Keratinocyte (primary cell): ENCODE measurements around the gene GRN. TPM values are rescaled to one million over a fixed set of nuclear protein-coding genes. Genes with fewer than 3 reads are reported as not detected.
A peak's percentile ranks its signal among the peaks of the same experiment; 100 is the strongest.

ENCODE experiments used
- DNase-seq: peaks from one replicate; pipeline ENCODE4 v3.0.0-alpha.2; 2011; ENCODE audit warnings: low read depth, missing footprints, low spot score
- FAIRE-seq: peaks from 2 replicates; lab custom pipeline; 2011; peaks lifted over from hg19 to GRCh38; lab: Jason Lieb, UNC
- H2AFZ ChIP-seq: 2 replicates; pipeline ENCODE4 v1.6.0; 2012; ENCODE audit warnings: low read length, control low read depth, inconsistent platforms; ENCODE audit not compliant: control insufficient read depth
- H3K27ac ChIP-seq: 2 replicates; pipeline ENCODE4 v1.5.1; 2011; ENCODE audit warnings: low read length; ENCODE audit not compliant: control insufficient read depth, insufficient read depth
- H3K27me3 ChIP-seq: 3 replicates; pipeline ENCODE4 v1.6.0; 2011; ENCODE audit warnings: low read length; ENCODE audit not compliant: control insufficient read depth, insufficient read depth; ENCODE audit errors: extremely low read depth
- H3K36me3 ChIP-seq, 2 experiments: 2 replicates in 1 of 2; 3 replicates in 1 of 2; pipeline ENCODE4 v1.5.1; 2011; ENCODE audit warnings: low read length in 2 of 2, mild to moderate bottlenecking in 1 of 2; ENCODE audit not compliant: control insufficient read depth in 2 of 2, insufficient read depth in 2 of 2; ENCODE audit errors: extremely low read depth in 1 of 2
- H3K4me1 ChIP-seq: 3 replicates; pipeline ENCODE4 v1.5.1; 2011; ENCODE audit warnings: low read length; ENCODE audit not compliant: control insufficient read depth, insufficient read depth; ENCODE audit errors: extremely low read depth
- H3K4me2 ChIP-seq: 3 replicates; pipeline ENCODE4 v1.6.0; 2011; ENCODE audit warnings: low read depth, low read length; ENCODE audit not compliant: control insufficient read depth, insufficient read depth; ENCODE audit errors: extremely low read depth
- H3K4me3 ChIP-seq, 3 experiments: fragments of 200-600 bp in 1 of 3; sonication (generic) in 1 of 3; 2 replicates in 2 of 3; 3 replicates in 1 of 3; pipeline ENCODE4 v1.5.1; 2011 to 2016; ENCODE audit warnings: low read length in 3 of 3, mild to moderate bottlenecking in 3 of 3, control low read depth in 2 of 3, inconsistent platforms in 1 of 3, low read depth in 1 of 3, mixed read lengths in 1 of 3, mixed run types in 1 of 3, moderate library complexity in 1 of 3; ENCODE audit not compliant: control insufficient read depth in 2 of 3, insufficient read depth in 2 of 3; ENCODE audit errors: extremely low read depth in 1 of 3
- H3K79me2 ChIP-seq: 2 replicates; pipeline ENCODE4 v1.6.0; 2012; ENCODE audit warnings: low read length; ENCODE audit not compliant: control insufficient read depth, insufficient read depth
- H3K9ac ChIP-seq: 3 replicates; pipeline ENCODE4 v1.6.0; 2011; ENCODE audit warnings: low read length; ENCODE audit not compliant: control insufficient read depth, insufficient read depth; ENCODE audit errors: extremely low read depth
- H3K9me1 ChIP-seq: 3 replicates; pipeline ENCODE4 v1.6.0; 2011; ENCODE audit warnings: low read length; ENCODE audit not compliant: control insufficient read depth, insufficient read depth; ENCODE audit errors: extremely low read depth
- H3K9me3 ChIP-seq: 2 replicates; pipeline ENCODE4 v1.5.1; 2012; ENCODE audit warnings: low read depth, low read length; ENCODE audit not compliant: control insufficient read depth
- H4K20me1 ChIP-seq: 3 replicates; pipeline ENCODE4 v1.6.0; 2011; ENCODE audit warnings: low read length; ENCODE audit not compliant: control insufficient read depth, insufficient read depth; ENCODE audit errors: extremely low read depth
- CTCF ChIP-seq, 3 experiments: IDR thresholded peaks in 1 of 3; conservative IDR thresholded peaks in 1 of 3; optimal IDR thresholded peaks in 1 of 3; 2 replicates in 2 of 3; 3 replicates in 1 of 3; pipeline versions ENCODE3 to v1.5.1; 2011; ENCODE audit warnings: low read length in 3 of 3, mild to moderate bottlenecking in 3 of 3, moderate library complexity in 2 of 3, control low read depth in 1 of 3, inconsistent platforms in 1 of 3; ENCODE audit not compliant: insufficient read depth in 2 of 3; ENCODE audit errors: extremely low read depth in 1 of 3
- EZH2 ChIP-seq: IDR thresholded peaks from one replicate; pipeline ENCODE4 v1.6.1; 2012; ENCODE audit warnings: inconsistent platforms, mild to moderate bottlenecking, low read length, moderate library complexity
- dilution Hi-C: fragments of 300-500 bp; cut with MboI; formaldehyde crosslinking; loops from one replicate; pipeline ENCODE4 v1.7.0; 2020; ENCODE audit warnings: low sequenced_read_pairs; ENCODE audit not compliant: extremely low pct_ligation_motif_present
- polyA plus RNA-seq, 5 experiments: library from polyadenylated mRNA; depleted of rRNA in 3 of 5; stranded (reverse) in 3 of 5; stranded (forward) in 1 of 5; unstranded in 1 of 5; fragments of >200 nt; gene quantifications; 1 replicate in 1 of 5; 2 replicates in 3 of 5; 3 replicates in 1 of 5; pipeline versions ENCODE4 v1.2.1 to v1.2.3, GENCODE V29; 2011 to 2012; ENCODE audit warnings: missing spikeins in 2 of 5, low read depth in 1 of 5, low replicate concordance in 1 of 5
- small RNA-seq, 3 experiments: library from RNA; depleted of rRNA; stranded (forward); fragments of <200 nt; gene quantifications; one replicate each; pipeline ENCODE3, GENCODE V24; 2012; ENCODE audit warnings: low read depth in 3 of 3, low replicate concordance in 1 of 3; ENCODE audit not compliant: insufficient read length in 3 of 3

Gene GRN
- polyA plus RNA-seq, 1 donor (not counting 4 experiments of a cell fraction or from before 2014, with no cell fraction given), result 179 TPM

DNA sequence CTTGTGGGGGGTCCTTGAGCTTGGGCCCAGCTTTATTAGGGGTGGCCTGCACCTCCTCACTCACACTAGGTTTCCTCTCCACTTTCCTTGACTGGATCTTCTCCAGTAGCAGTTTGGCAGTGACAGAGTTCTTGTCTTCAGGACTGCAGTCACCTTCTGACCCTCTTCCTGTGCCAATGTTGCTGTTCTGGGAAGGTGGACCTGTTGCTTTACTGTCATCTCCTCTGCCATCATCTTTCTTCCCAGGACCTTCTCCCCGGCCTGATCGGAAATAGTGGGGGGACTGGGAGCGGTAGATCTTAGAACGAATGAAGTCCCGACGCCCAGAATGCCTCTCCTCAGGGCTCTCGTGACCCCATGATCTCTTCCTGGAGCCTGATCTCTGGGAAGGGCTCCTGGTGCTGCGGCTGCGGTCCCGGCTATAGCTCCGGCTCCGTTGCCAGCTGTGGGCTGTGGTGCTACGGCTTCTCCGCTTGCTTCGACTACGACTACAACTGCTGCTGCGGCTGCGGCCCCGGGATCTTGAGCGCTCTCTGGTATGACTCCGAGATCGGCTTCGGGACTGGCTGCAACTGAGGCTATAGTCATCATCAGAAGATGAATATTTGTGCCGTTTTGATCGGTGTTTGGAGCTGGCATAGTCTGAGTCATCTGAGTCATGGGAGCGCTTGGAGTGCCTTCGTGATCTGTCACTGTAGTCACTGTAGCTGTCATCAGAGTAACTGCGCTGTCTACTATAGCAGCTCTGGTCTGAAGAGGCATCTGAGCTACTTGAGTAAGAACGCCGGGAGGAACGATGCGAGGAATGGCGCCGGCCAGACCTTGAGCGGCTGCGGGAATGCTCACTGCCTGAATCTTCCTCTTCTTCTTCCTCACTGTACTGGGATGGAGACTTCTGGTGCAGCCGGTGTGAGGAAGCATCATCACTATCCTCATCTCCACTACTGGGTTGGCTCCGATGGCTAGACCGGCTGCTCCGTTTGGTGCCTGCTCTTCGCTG lies 53.9 kb downstream of the GRN start:
- H3K36me3 ChIP-seq, result peaks cover 25 to 35% of the 10 kb centered on the region in 2 experiments
- no peak for DNase-seq

DNA sequence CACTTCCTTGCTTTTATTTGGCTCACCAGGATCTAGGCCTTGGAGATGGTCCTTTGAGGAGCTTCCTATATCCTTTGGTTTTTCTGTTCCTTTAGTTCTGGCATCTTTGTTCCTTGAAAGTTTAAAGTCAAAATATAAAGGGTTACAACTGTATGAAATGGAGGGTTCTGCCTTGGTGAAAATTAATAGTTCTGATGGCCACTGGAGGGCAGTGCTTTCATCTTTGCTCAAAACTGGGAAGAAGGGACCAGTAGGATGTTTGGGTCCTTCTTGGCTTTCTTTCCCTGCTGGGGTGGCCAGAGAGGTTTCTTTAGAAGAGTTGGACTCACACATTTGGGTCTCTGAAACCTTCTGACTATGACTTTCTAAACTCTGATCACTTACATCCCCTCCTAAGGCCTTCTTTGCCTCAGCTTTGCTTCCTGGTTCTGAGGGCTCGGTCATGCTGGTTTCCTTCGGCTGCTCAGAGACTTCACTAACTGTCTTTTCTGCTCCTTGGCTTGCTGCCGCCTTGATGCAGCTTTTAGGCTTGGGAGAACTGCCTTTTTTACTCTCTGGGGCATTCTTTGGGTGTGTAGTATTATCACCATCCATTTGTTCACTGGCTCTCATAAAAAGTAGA lies 55.2 kb downstream of the GRN start:
- dilution Hi-C loops, result no loop called here
- FAIRE-seq (no peak), DNase-seq (no peak)
- H3K79me2 ChIP-seq, result no peaks in the 10 kb centered on the region
- H3K9ac ChIP-seq, result no peak overlapping the region
- no peak overlapping the region for H3K27ac ChIP-seq
- no peaks in the 10 kb centered on the region for H3K4me1 ChIP-seq
- H2AFZ ChIP-seq, result no peak overlapping the region
- no peaks in the 10 kb centered on the region for H3K9me3 ChIP-seq
- no peaks in the 10 kb centered on the region for H4K20me1 ChIP-seq
- TF ChIP-seq EZH2, result no peak
- TF ChIP-seq CTCF (optimal IDR thresholded peaks at IDR 0.05 in 1 of 3, IDR thresholded peaks at IDR 0.05 in 1 of 3, conservative IDR thresholded peaks at IDR 0.05 in 1 of 3; ENCODE audit: extremely low read depth in 1 of 3, insufficient read depth in 2 of 3, low read length in 3 of 3), result peak; percentile 32 to 57 (median 48)
- no peak overlapping the region for H3K4me3 ChIP-seq
- no peaks in the 10 kb centered on the region for H3K27me3 ChIP-seq
- peaks cover 25 to 35% of the 10 kb centered on the region in 2 experiments for H3K36me3 ChIP-seq
- H3K4me2 ChIP-seq, result no peak overlapping the region
- H3K9me1 ChIP-seq, result no peaks in the 10 kb centered on the region

More for the DNA sequence above, 53.9 kb downstream of the GRN start:
- Histone ChIP-seq H4K20me1 (no peaks in the 10 kb centered on the region), H3K27ac (no peak overlapping the region), H3K9me1 (no peaks in the 10 kb centered on the region), H3K9me3 (no peaks in the 10 kb centered on the region), H3K4me3 (no peak overlapping the region), H3K4me2 (no peak overlapping the region), H3K79me2 (no peaks in the 10 kb centered on the region), H3K4me1 (no peaks in the 10 kb centered on the region), H3K27me3 (no peaks in the 10 kb centered on the region), H3K9ac (no peak overlapping the region), H2AFZ (no peak overlapping the region)
- TF ChIP-seq CTCF (optimal IDR thresholded peaks at IDR 0.05 in 1 of 3, IDR thresholded peaks at IDR 0.05 in 1 of 3, conservative IDR thresholded peaks at IDR 0.05 in 1 of 3; ENCODE audit: extremely low read depth in 1 of 3, insufficient read depth in 2 of 3, low read length in 3 of 3) (no peak), EZH2 (no peak)
- dilution Hi-C loops, result no loop called here
- no peak for FAIRE-seq

Small RNA genes within 50 kb of the gene (small RNA-seq; reads per million reads assigned to genes)
- gene RF00012 (0 reads per million in 3 experiments), gene RNU6-453P (0 to 0.67 (median 0) reads per million in 3 experiments)

Other genes starting within 250 kb of the GRN start
- gene HDAC5, start 221.7 kb upstream of the GRN start, polyA plus RNA-seq, result 3.0 to 11.1 TPM (median 4.5 TPM) in 3 replicates
- 1.3 to 4.5 TPM (median 3.4 TPM) in 3 replicates for gene HROB, start 203.4 kb upstream of the GRN start, polyA plus RNA-seq
- gene ASB16, start 174.6 kb upstream of the GRN start, polyA plus RNA-seq, result not detected in 3 replicates
- gene TMUB2, start 158.3 kb upstream of the GRN start, polyA plus RNA-seq, result 25.5 to 38.5 TPM (median 27.1 TPM) in 3 replicates
- 29.3 to 33.8 TPM (median 32.8 TPM) in 3 replicates for gene ATXN7L3, start 145.4 kb upstream of the GRN start, polyA plus RNA-seq
- 14.7 to 23.0 TPM (median 20.5 TPM) in 3 replicates for gene UBTF, start 125.6 kb upstream of the GRN start, polyA plus RNA-seq
- 0.06 TPM in 1 of 3 replicates, not detected in the others for gene SLC4A1, start 77.2 kb upstream of the GRN start, polyA plus RNA-seq
- 1.1 to 3.7 TPM (median 1.6 TPM) in 3 replicates for gene RUNDC3A, start 36.7 kb upstream of the GRN start, polyA plus RNA-seq
- 108 to 170 TPM (median 149 TPM) in 3 replicates for gene SLC25A39, start 20.5 kb upstream of the GRN start, polyA plus RNA-seq
- gene FAM171A2, start 18.6 kb downstream of the GRN start, polyA plus RNA-seq, result 0.35 to 0.95 TPM (median 0.37 TPM) in 3 replicates
- 0.06 TPM in 1 of 3 replicates, not detected in the others for gene ITGA2B, start 44.3 kb downstream of the GRN start, polyA plus RNA-seq
- gene GPATCH8, start 158.1 kb downstream of the GRN start, polyA plus RNA-seq, result 11.4 to 15.1 TPM (median 13.4 TPM) in 3 replicates
- gene FZD2, start 212.2 kb downstream of the GRN start, polyA plus RNA-seq, result 2.6 to 4.6 TPM (median 2.7 TPM) in 3 replicates